PC-3 (cell line): ENCODE measurements around the gene IL3. TPM values are rescaled to one million over a fixed set of nuclear protein-coding genes. Genes with fewer than 3 reads are reported as not detected.

Experiments
- ATAC-seq: fragments of 200-7000 bp; cut with Tn5 transposase; 2 replicates; pipeline ENCODE4 v1.9.1; 2020; ENCODE audit warnings: mild to moderate bottlenecking, moderate library complexity
- BruUV-seq: library from RNA; stranded (reverse); fragments of 400-500 nt; replicated peaks from 2 replicates; lab custom pipeline; 2021; lab: Mats Ljungman, UMichigan
- CTCF ChIA-PET: fragments of 300-600 bp; sonication (Branson Sonifier 250); formaldehyde crosslinking; loops from one replicate; lab custom pipeline; 2022; ENCODE audit warnings: antibody characterized with exemption; lab: Charles Lee
- POLR2A ChIA-PET: fragments of 300-600 bp; sonication (Branson Sonifier 250); formaldehyde crosslinking; loops from one replicate; lab custom pipeline; 2022; ENCODE audit warnings: antibody characterized with exemption; ENCODE audit not compliant: unreplicated experiment; lab: Charles Lee
- DNase-seq: peaks from one replicate; pipeline ENCODE4 v3.0.0-alpha.2; 2015
- H2AFZ ChIP-seq: fragments of 300-600 bp; sonication (generic); 2 replicates; pipeline ENCODE4 v1.6.0; 2016; ENCODE audit warnings: antibody characterized with exemption, low read length
- H3F3A ChIP-seq: fragments of 300-600 bp; sonication (generic); one replicate; pipeline ENCODE4 v1.6.0; 2017; ENCODE audit warnings: antibody characterized with exemption, low read length, control low read depth, mild to moderate bottlenecking; ENCODE audit not compliant: unreplicated experiment
- H3K27ac ChIP-seq: fragments of 300-600 bp; sonication (generic); 2 replicates; pipeline ENCODE4 v1.5.1; 2016; ENCODE audit warnings: mild to moderate bottlenecking, low read length
- H3K27me3 ChIP-seq: fragments of 300-600 bp; sonication (generic); 2 replicates; pipeline ENCODE4 v1.6.1; 2016; ENCODE audit warnings: low read length, mixed read lengths
- H3K36me3 ChIP-seq: fragments of 300-600 bp; sonication (generic); 2 replicates; pipeline ENCODE4 v1.6.1; 2016; ENCODE audit warnings: low read depth, mixed run types, low read length, mixed read lengths
- H3K4me1 ChIP-seq: fragments of 300-600 bp; sonication (generic); 2 replicates; pipeline ENCODE4 v1.5.1; 2016; ENCODE audit warnings: low read length; ENCODE audit not compliant: insufficient read depth
- H3K4me2 ChIP-seq: fragments of 300-600 bp; sonication (generic); 2 replicates; pipeline ENCODE4 v1.6.0; 2016; ENCODE audit warnings: low read length
- H3K4me3 ChIP-seq: fragments of 300-600 bp; sonication (generic); 2 replicates; pipeline ENCODE4 v1.5.1; 2016; ENCODE audit warnings: mild to moderate bottlenecking, low read length, mixed read lengths
- H3K79me2 ChIP-seq: fragments of 300-600 bp; sonication (generic); 2 replicates; pipeline ENCODE4 v1.6.1; 2017; ENCODE audit warnings: low read length, mixed read lengths
- H3K9ac ChIP-seq: fragments of 300-600 bp; sonication (generic); 2 replicates; pipeline ENCODE4 v1.6.0; 2016; ENCODE audit warnings: mild to moderate bottlenecking, low read length
- H3K9me2 ChIP-seq: fragments of 300-600 bp; sonication (generic); replicated peaks from 2 replicates; pipeline ENCODE4 v1.6.1; 2016; ENCODE audit warnings: mixed run types, low read length, mixed read lengths
- H3K9me3 ChIP-seq: fragments of 300-600 bp; sonication (generic); 2 replicates; pipeline ENCODE4 v1.6.1; 2016; ENCODE audit warnings: low read length, mixed read lengths
- H4K20me1 ChIP-seq: fragments of 300-600 bp; sonication (generic); 2 replicates; pipeline ENCODE4 v1.6.1; 2016; ENCODE audit warnings: low read length, mixed read lengths
- EZH2 ChIP-seq: fragments of 300-600 bp; sonication (generic); IDR thresholded peaks from one replicate; pipeline ENCODE4 v1.6.1; 2017; ENCODE audit warnings: antibody characterized with exemption, mild to moderate bottlenecking, low read length; ENCODE audit not compliant: unreplicated experiment
- EZH2phosphoT487 ChIP-seq: fragments of 300-600 bp; sonication (generic); IDR thresholded peaks from 2 replicates; pipeline ENCODE4 v1.6.1; 2018; ENCODE audit warnings: mild to moderate bottlenecking, antibody characterized with exemption, low read length, borderline replicate concordance
- intact Hi-C: fragments of 100-400 bp; cut with micrococcal nuclease; formaldehyde crosslinking; loops from 2 replicates; pipeline ENCODE4 v1.9.0; 2023
- total RNA-seq: library from RNA; depleted of rRNA; stranded (reverse); fragments of >200 nt; gene quantifications from 2 replicates; pipeline ENCODE4 v1.2.3, GENCODE V29; 2014
- TF ChIP-seq, protein P1 (sequence below): fragments of 300-600 bp; sonication (generic); conservative IDR thresholded peaks from 2 replicates; pipeline ENCODE4 v1.5.1; 2017; ENCODE audit warnings: antibody characterized with exemption, low read depth, mild to moderate bottlenecking, low read length

The IL3 gene
- total RNA-seq, 1 experiment from 2014 or later = not detected

DNA sequence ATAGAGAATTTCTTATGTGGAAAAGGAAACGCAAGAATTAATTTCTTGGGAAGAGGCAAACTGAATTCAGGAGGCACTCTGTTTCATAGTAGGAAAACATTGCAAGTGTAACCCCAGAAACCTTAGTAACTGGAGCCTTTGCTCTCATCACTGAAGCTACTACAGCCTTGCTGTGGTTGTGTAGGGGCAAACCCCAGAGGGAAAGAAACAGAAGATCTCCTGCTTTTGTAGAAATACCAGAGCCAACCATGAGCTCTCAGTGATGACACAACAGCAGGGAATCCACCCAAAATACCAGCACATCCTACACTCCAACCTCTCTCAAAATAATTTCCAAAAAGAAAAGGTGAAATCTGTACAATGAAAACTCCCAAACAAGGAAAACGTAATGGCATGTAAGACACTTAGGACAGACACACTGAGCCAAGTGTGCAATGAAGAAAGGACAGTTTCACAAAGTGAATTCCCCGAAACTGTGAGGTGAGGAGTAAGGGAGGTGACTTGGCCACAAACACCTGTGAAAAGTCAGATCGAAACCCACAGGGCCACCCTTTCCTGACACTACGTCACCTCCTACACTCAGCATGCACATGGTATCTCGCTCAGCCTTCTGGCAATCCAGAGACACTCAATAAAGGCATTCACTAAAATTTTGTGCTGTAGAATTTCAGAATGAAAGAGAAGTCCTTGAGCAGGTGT lies 40.4 kb upstream of the IL3 start:
- H3F3A ChIP-seq = no peaks in the 10 kb centered on the region
- ChIA-PET POLR2A (no interaction called here), CTCF (no interaction called here)
- no peaks in the 10 kb centered on the region for H4K20me1 ChIP-seq
- no peaks in the 10 kb centered on the region for H3K36me3 ChIP-seq
- H3K9ac ChIP-seq = no peak overlapping the region
- no peak overlapping the region for H3K27ac ChIP-seq
- intact Hi-C loops = loop anchor here (10.0 kb wide), 1 partner anchor 445 kb away; no protein-coding TSS in a partner anchor
- no peak for ATAC-seq
- H3K4me3 ChIP-seq = no peak overlapping the region
- no peak overlapping the region for H3K4me2 ChIP-seq
- no peaks in the 10 kb centered on the region for H3K27me3 ChIP-seq
- no peak for DNase-seq
- TF ChIP-seq EZH2phosphoT487 (no peak), EZH2 (no peak)
- TF ChIP-seq, protein P1, sequence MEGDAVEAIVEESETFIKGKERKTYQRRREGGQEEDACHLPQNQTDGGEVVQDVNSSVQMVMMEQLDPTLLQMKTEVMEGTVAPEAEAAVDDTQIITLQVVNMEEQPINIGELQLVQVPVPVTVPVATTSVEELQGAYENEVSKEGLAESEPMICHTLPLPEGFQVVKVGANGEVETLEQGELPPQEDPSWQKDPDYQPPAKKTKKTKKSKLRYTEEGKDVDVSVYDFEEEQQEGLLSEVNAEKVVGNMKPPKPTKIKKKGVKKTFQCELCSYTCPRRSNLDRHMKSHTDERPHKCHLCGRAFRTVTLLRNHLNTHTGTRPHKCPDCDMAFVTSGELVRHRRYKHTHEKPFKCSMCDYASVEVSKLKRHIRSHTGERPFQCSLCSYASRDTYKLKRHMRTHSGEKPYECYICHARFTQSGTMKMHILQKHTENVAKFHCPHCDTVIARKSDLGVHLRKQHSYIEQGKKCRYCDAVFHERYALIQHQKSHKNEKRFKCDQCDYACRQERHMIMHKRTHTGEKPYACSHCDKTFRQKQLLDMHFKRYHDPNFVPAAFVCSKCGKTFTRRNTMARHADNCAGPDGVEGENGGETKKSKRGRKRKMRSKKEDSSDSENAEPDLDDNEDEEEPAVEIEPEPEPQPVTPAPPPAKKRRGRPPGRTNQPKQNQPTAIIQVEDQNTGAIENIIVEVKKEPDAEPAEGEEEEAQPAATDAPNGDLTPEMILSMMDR = no peak
- no peaks in the 10 kb centered on the region for H3K79me2 ChIP-seq
- no peaks in the 10 kb centered on the region for H3K9me2 ChIP-seq
- no peak overlapping the region for H2AFZ ChIP-seq
- BruUV-seq = no TSS peak
- H3K9me3 ChIP-seq = no peaks in the 10 kb centered on the region
- peaks cover 9% of the 10 kb centered on the region; the same call in 1 of the 2 replicates for H3K4me1 ChIP-seq

DNA sequence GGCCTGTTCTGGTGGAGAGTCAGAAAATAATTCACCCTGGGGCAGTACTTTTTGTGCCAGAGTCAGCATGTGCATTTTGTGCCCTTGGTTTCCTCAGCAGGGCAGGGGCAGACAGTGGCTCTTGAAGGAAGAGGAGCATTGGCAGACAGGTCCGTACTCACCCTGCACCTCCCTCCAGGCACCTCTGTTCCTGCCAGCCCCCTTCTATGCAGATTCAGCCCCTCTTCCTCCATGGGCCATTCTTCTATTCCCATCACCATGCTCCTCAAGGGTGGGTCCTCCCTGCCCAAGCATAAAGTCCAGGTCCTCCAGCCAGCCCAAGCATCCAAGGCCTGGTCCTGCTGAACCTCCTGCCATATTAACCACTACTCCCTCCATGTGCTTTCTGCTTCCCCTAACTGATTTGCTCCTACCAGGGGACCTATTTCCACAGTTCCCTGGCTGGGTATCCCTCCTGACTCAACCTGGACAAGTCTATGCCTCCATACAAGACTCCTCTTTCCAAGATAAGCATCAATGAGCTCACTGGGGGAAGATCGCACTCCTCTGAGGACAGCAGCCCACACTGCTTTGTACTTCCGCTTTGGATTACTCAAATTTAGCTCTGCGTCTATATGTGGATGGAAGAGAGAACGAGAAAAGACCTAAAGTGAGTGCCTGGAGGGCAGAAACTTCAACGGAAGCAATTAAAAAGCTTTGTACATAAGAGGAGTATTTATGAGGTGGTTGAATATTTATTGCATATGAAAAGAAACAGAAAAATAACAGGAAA lies 39.7 kb upstream of the IL3 start:
- Histone ChIP-seq H3K9ac (no peak overlapping the region), H3F3A (no peaks in the 10 kb centered on the region), H3K27me3 (no peaks in the 10 kb centered on the region), H4K20me1 (no peaks in the 10 kb centered on the region), H3K4me1 (peaks cover 9% of the 10 kb centered on the region; the same call in 1 of the 2 replicates), H2AFZ (no peak overlapping the region), H3K9me3 (no peaks in the 10 kb centered on the region), H3K4me2 (0 out of 2 replicates have a peak overlapping the region, but pooled peaks have one; percentile 11), H3K36me3 (no peaks in the 10 kb centered on the region), H3K79me2 (no peaks in the 10 kb centered on the region), H3K9me2 (no peaks in the 10 kb centered on the region), H3K4me3 (no peak overlapping the region), H3K27ac (no peak overlapping the region)
- ATAC-seq (peak; percentile 75), DNase-seq (peak; percentile 41)
- no TSS peak for BruUV-seq
- POLR2A ChIA-PET = no interaction called here
- TF ChIP-seq EZH2phosphoT487 (no peak), EZH2 (no peak)
- TF ChIP-seq, protein P1 = no peak
- CTCF ChIA-PET = no interaction called here
- intact Hi-C loops = no loop called here
